ENCODE data around the gene TUBD1. TPM values are rescaled to one million over a fixed set of nuclear protein-coding genes. Genes with fewer than 3 reads are reported as not detected.

TUBD1 gene
- total and polyA plus RNA-seq, 12 donors: 4.0 to 10.4 (median 6.6) TPM

DNA sequence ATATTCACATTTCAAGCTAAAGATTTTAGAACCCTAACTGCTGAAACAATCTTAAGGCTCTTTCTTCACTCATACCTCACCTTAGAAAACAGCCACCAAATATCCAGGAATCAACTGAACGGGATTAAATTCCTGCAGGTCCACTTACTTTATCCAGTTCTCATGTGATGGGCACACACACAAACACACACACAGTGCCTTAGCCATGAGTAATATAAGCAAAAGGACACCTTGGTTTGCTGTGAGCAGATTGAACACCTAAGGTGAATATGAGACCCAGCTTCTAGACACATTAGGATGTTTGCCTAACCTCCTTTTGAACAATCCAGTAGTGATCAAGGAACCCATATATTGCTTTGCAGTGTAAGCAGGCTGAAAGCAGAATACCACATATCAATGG is 81.5 kb downstream of the TUBD1 start:
- no peak overlapping the region for H3K4me3 ChIP-seq
- ATAC-seq (no peak), DNase-seq (no peak)
- intact Hi-C loops (cut with DNase I): no loop called here
- WGBS, 2 donors: 90 to 96% methylated on average over 1 of the region's 1 CpG
- TF ChIP-seq, protein P1, sequence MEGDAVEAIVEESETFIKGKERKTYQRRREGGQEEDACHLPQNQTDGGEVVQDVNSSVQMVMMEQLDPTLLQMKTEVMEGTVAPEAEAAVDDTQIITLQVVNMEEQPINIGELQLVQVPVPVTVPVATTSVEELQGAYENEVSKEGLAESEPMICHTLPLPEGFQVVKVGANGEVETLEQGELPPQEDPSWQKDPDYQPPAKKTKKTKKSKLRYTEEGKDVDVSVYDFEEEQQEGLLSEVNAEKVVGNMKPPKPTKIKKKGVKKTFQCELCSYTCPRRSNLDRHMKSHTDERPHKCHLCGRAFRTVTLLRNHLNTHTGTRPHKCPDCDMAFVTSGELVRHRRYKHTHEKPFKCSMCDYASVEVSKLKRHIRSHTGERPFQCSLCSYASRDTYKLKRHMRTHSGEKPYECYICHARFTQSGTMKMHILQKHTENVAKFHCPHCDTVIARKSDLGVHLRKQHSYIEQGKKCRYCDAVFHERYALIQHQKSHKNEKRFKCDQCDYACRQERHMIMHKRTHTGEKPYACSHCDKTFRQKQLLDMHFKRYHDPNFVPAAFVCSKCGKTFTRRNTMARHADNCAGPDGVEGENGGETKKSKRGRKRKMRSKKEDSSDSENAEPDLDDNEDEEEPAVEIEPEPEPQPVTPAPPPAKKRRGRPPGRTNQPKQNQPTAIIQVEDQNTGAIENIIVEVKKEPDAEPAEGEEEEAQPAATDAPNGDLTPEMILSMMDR (IDR thresholded peaks at IDR 0.05): no peak
- H3K27me3 ChIP-seq: no peaks in the 10 kb centered on the region
- no peak overlapping the region for H3K27ac ChIP-seq
- H3K36me3 ChIP-seq: peaks cover 0 to 63% (median 11%) of the 10 kb centered on the region in 9 donors
- H3K9me3 ChIP-seq: no peaks in the 10 kb centered on the region
- H3K4me1 ChIP-seq: peaks cover 0 to 37% (median 0%) of the 10 kb centered on the region in 9 donors

DNA sequence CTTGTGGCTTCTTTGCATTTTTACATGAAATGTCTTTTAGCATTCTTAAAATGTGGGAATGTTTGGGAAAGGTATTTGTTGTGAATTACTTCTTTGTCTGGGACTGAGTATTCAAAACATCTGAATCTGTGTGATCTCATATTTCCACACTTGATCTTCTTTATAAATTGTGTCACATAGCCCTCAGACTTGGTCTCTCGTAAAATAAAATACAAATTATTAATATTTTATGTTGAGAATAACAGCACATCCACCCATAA is 81.9 kb downstream of the TUBD1 start:
- Histone ChIP-seq H3K36me3 (peaks cover 0 to 59% (median 11%) of the 10 kb centered on the region in 9 donors), H3K27me3 (no peaks in the 10 kb centered on the region), H3K4me1 (peaks cover 0 to 37% (median 0%) of the 10 kb centered on the region in 9 donors), H3K27ac (peak overlapping the region in 1 of 10 donors; percentile 27), H3K9me3 (no peaks in the 10 kb centered on the region), H3K4me3 (no peak overlapping the region)
- intact Hi-C loops (cut with DNase I): no loop called here
- ATAC-seq (no peak), DNase-seq (no peak)
- WGBS, 2 donors: 96 to 98% methylated on average over 1 of the region's 1 CpG
- TF ChIP-seq, protein P1 (IDR thresholded peaks at IDR 0.05): no peak

Small RNA genes lying within 50 kb of the gene (microRNA-seq; reads per million reads assigned to microRNA genes)
- 16,213 to 68,636 reads per million in 2 donors for gene MIR21

Other genes with a start within 250 kb of the TUBD1 start
- gene PTRH2, start 185.5 kb downstream of the TUBD1 start, total RNA-seq: 10 to 100 TPM in 3 of 10 donors, 1 to 10 TPM in 7; 7.5 to 13.8 (median 9.1) TPM
- gene PTRH2, start 185.5 kb downstream of the TUBD1 start, polyA plus RNA-seq: 10 to 100 TPM; 21.7 to 23.6 TPM
- gene VMP1, start 185.3 kb downstream of the TUBD1 start, total RNA-seq: 10 to 100 TPM; 41.3 to 98.9 (median 51.6) TPM
- 10 to 100 TPM; 20.5 to 38.1 TPM for gene VMP1, start 185.3 kb downstream of the TUBD1 start, polyA plus RNA-seq
- 10 to 100 TPM; 19.6 to 30.4 (median 25.6) TPM for gene RPS6KB1, start 178 bp upstream of the TUBD1 start, total RNA-seq
- gene RPS6KB1, start 178 bp upstream of the TUBD1 start, polyA plus RNA-seq: 10 to 100 TPM in 1 of 2 donors, 1 to 10 TPM in 1; 5.1 to 11.2 TPM
- 10 to 100 TPM in 3 of 10 donors, 1 to 10 TPM in 7; 5.8 to 12.5 (median 8.4) TPM for gene RNFT1, start 71.8 kb upstream of the TUBD1 start, total RNA-seq
- 10 to 100 TPM in 1 of 2 donors, 1 to 10 TPM in 1; 8.3 to 17.3 TPM for gene RNFT1, start 71.8 kb upstream of the TUBD1 start, polyA plus RNA-seq
- gene HEATR6, start 186.0 kb upstream of the TUBD1 start, total RNA-seq: 10 to 100 TPM; 10.8 to 17.2 (median 13.1) TPM
- 1 to 10 TPM; 5.3 to 6.4 TPM for gene HEATR6, start 186.0 kb upstream of the TUBD1 start, polyA plus RNA-seq

All from heart right ventricle (tissue), 16 donors.